GM12878 (cell line): ENCODE measurements around the gene ERCC2. TPM values are rescaled to one million over a fixed set of nuclear protein-coding genes. Genes with fewer than 3 reads are reported as not detected.
"Not testable (repeated sequence)": the region's sequence is repeated elsewhere in the genome, so short reads cannot be mapped to it uniquely, and the experiment has no call there.

Experiments
- ATAC-seq: fragments of 200-7000 bp; cut with Tn5 transposase; 3 replicates; pipeline ENCODE4 v1.9.1; 2020; ENCODE audit warnings: mild to moderate bottlenecking, moderate library complexity
- BruUV-seq: library from RNA; stranded (reverse); fragments of 400-500 nt; replicated peaks from 2 replicates; lab custom pipeline; 2021; lab: Mats Ljungman, UMichigan
- CTCF ChIA-PET: fragments of 300-600 bp; sonication (Branson Sonifier 250); formaldehyde crosslinking; extraction: SDS; loops from one replicate; lab custom pipeline; 2021; ENCODE audit warnings: inconsistent platforms; lab: Yijun Ruan, JAX
- POLR2A ChIA-PET: fragments of 350-600 bp; formaldehyde crosslinking; extraction: SDS; loops from one replicate; lab custom pipeline; 2021; ENCODE audit warnings: inconsistent platforms; lab: Charles Lee
- RAD21 ChIA-PET: fragments of 300-600 bp; sonication (Branson Sonifier 250); formaldehyde crosslinking; loops from one replicate; lab custom pipeline; 2023; ENCODE audit warnings: antibody characterized with exemption; ENCODE audit not compliant: unreplicated experiment; lab: Charles Lee
- SMC1A ChIA-PET: fragments of 300-600 bp; sonication (Branson Sonifier 250); formaldehyde crosslinking; loops from one replicate; lab custom pipeline; 2023; ENCODE audit not compliant: unreplicated experiment, uncharacterized antibody; lab: Charles Lee
- DNase-seq: peaks from one replicate; pipeline ENCODE4 v3.0.0-alpha.2; 2011; ENCODE audit warnings: low read depth, low spot score
- FAIRE-seq: peaks from 3 replicates; lab custom pipeline; 2011; peaks lifted over from hg19 to GRCh38; lab: Jason Lieb, UNC
- H2AFZ ChIP-seq: 2 replicates; pipeline ENCODE4 v1.6.0; 2011; ENCODE audit warnings: low read depth, low read length, control low read depth; ENCODE audit not compliant: control insufficient read depth
- H3K27ac ChIP-seq: 2 replicates; pipeline ENCODE4 v1.5.1; 2011; ENCODE audit warnings: control low read depth; ENCODE audit not compliant: control insufficient read depth, insufficient read depth
- H3K27me3 ChIP-seq, 2 experiments: replicated peaks in 1 of 2; 2 replicates each; pipeline versions ENCODE4 v1.6.0 to v1.6.1; 2011; ENCODE audit warnings: low read length in 1 of 2; ENCODE audit not compliant: control insufficient read depth in 2 of 2, insufficient read depth in 2 of 2
- H3K36me3 ChIP-seq, 2 experiments: 2 replicates each; pipeline ENCODE4 v1.5.1; 2011; ENCODE audit warnings: low read length in 1 of 2; ENCODE audit not compliant: control insufficient read depth in 2 of 2, insufficient read depth in 2 of 2
- H3K4me1 ChIP-seq: 2 replicates; pipeline ENCODE4 v1.6.1; 2011; ENCODE audit warnings: mild to moderate bottlenecking, low read length, moderate library complexity, mixed read lengths; ENCODE audit not compliant: control insufficient read depth, insufficient read depth
- H3K4me2 ChIP-seq: 2 replicates; pipeline ENCODE4 v1.6.0; 2011; ENCODE audit warnings: control low read depth; ENCODE audit not compliant: control insufficient read depth, insufficient read depth
- H3K4me3 ChIP-seq: fragments of 200-600 bp; sonication (generic); 2 replicates; pipeline ENCODE4 v1.5.1; 2016
- H3K79me2 ChIP-seq: 2 replicates; pipeline ENCODE4 v1.6.0; 2011; ENCODE audit warnings: low read length; ENCODE audit not compliant: control insufficient read depth, insufficient read depth
- H3K9ac ChIP-seq: 2 replicates; pipeline ENCODE4 v1.8.0; 2011; ENCODE audit warnings: low read length, control low read depth, mixed read lengths; ENCODE audit not compliant: control insufficient read depth, insufficient read depth
- H3K9me3 ChIP-seq: replicated peaks from 3 replicates; pipeline ENCODE4 v1.5.1; 2011; ENCODE audit warnings: mild to moderate bottlenecking, low read length; ENCODE audit not compliant: control insufficient read depth, insufficient read depth
- H4K20me1 ChIP-seq: 2 replicates; pipeline ENCODE4 v1.6.0; 2011; ENCODE audit not compliant: control insufficient read depth, insufficient read depth
- ELK1 ChIP-seq: IDR thresholded peaks from 2 replicates; pipeline ENCODE4 v1.6.1; 2012; ENCODE audit warnings: low read depth, low read length, improper control_type of control experiment
- PAX8 ChIP-seq: fragments of 450-650 bp; IDR thresholded peaks from 2 replicates; pipeline ENCODE4 v1.6.1; 2017; ENCODE audit warnings: mild to moderate bottlenecking, moderate library complexity
- SPI1 ChIP-seq: IDR thresholded peaks from 2 replicates; pipeline ENCODE4 v1.6.1; 2011; ENCODE audit warnings: low read depth, mild to moderate bottlenecking, low read length, moderate library complexity, borderline replicate concordance; ENCODE audit not compliant: insufficient read depth
- TARDBP ChIP-seq: IDR thresholded peaks from 2 replicates; pipeline ENCODE4 v1.6.1; 2016; ENCODE audit warnings: borderline replicate concordance
- WGBS: methylation state at CpG from one replicate; pipeline ENCODE4 v1.1.6; 2016; ENCODE audit warnings: low lambda C conversion rate; ENCODE audit not compliant: insufficient replicate concordance, insufficient coverage; ENCODE audit errors: missing lambda C conversion rate; 5-methylcytosine and 5-hydroxymethylcytosine counted together
- in situ Hi-C: fragments of 300-500 bp; cut with MboI; formaldehyde crosslinking; loops from 9 replicates; pipeline ENCODE4 v1.14.3; 2018; ENCODE audit warnings: mixed read lengths
- intact Hi-C: fragments of 100-400 bp; cut with micrococcal nuclease; formaldehyde crosslinking; loops from one replicate; pipeline ENCODE4 v1.14.2; 2022; ENCODE audit not compliant: unreplicated experiment
- polyA plus RNA-seq, 11 experiments: library from polyadenylated mRNA; depleted of rRNA in 4 of 11; unstranded in 6 of 11; stranded (reverse) in 5 of 11; fragments of >200 nt; fragmentation: Nextera tagmentation in 4 of 11; fragmentation: Illumina TruSeq in 1 of 11; extraction: Ambion mirVana in 4 of 11; extraction: Trizol in 1 of 11; gene quantifications; 1 replicate in 1 of 11; 2 replicates in 10 of 11; pipeline versions ENCODE4 v1.2.1 to v1.2.3, GENCODE V29; 2011 to 2016; ENCODE audit warnings: inconsistent platforms in 2 of 11, missing spikeins in 2 of 11, low read depth in 1 of 11
- total RNA-seq, 4 experiments: library from RNA; depleted of rRNA in 3 of 4; stranded (reverse); fragments of >200 nt in 3 of 4; fragmentation: Illumina TruSeq in 1 of 4; extraction: Trizol in 1 of 4; gene quantifications; 2 replicates each; pipeline versions ENCODE4 v1.2.1 to v1.2.3, GENCODE V29; 2013 to 2021

The ERCC2 gene
- total and polyA plus RNA-seq, 10 of the 15 experiments (the other 5 are each of a cell fraction or from before 2014, with no cell fraction given), result 1.3 to 40.1 (median 15.6) TPM

GRCh38 chr19:45311621-45312020 lies 58.8 kb downstream of the ERCC2 start:
- no peak for TF ChIP-seq TARDBP
- no peak for TF ChIP-seq SPI1
- no peak for TF ChIP-seq ELK1
- TF ChIP-seq PAX8, result no peak
- Histone ChIP-seq H3K9ac (no peak overlapping the region), H3K4me3 (no peak overlapping the region), H3K9me3 (no peaks in the 10 kb centered on the region), H3K79me2 (no peaks in the 10 kb centered on the region), H3K4me2 (no peak overlapping the region), H3K27me3 (no peaks in the 10 kb centered on the region), H4K20me1 (no peaks in the 10 kb centered on the region), H3K36me3 (no peaks in the 10 kb centered on the region), H3K4me1 (no peaks in the 10 kb centered on the region), H3K27ac (no peak overlapping the region), H2AFZ (no peak overlapping the region)
- intact Hi-C loops (no loop called here), in situ Hi-C loops (no loop called here)
- ATAC-seq, result no peak
- no peak for DNase-seq
- no peak for FAIRE-seq
- ChIA-PET SMC1A (no interaction called here), CTCF (no interaction called here), POLR2A (no interaction called here), RAD21 (no interaction called here)
- no TSS peak for BruUV-seq
- WGBS, result 15% methylated on average over 18 of the region's 18 CpGs

- H3K27ac ChIP-seq, H2AFZ ChIP-seq, POLR2A ChIA-PET, BruUV-seq, in situ Hi-C loops, ATAC-seq, H3K79me2 ChIP-seq, H3K9ac ChIP-seq, intact Hi-C loops, H3K4me3 ChIP-seq, H3K9me3 ChIP-seq, SMC1A ChIA-PET, DNase-seq, H4K20me1 ChIP-seq, H3K4me1 ChIP-seq, H3K4me2 ChIP-seq, FAIRE-seq, H3K27me3 ChIP-seq, H3K36me3 ChIP-seq, RAD21 ChIA-PET, CTCF ChIA-PET: not testable (repeated sequence)
- WGBS, result 82% methylated on average over 8 of the region's 8 CpGs
Measured at GRCh38 chr19:45309322-45309721, 61.1 kb downstream of the ERCC2 start.
